H1 (cell line): Measurements from ENCODE around the gene KAT2A. TPM values are rescaled to one million over a fixed set of nuclear protein-coding genes. Genes with fewer than 3 reads are reported as not detected.
A peak's percentile ranks its signal among the peaks of the same experiment; 100 is the strongest.

ENCODE experiments used
- ASH2L ChIP-seq: fragments of 200-600, 300-600 bp; sonication (generic); IDR thresholded peaks from one replicate; pipeline ENCODE4 v1.7.1; 2017; ENCODE audit warnings: low read length
- BCL11A ChIP-seq, 2 experiments: IDR thresholded peaks; one replicate each; pipeline ENCODE4 v1.6.1; 2011; ENCODE audit warnings: low read depth in 2 of 2, low read length in 2 of 2, mild to moderate bottlenecking in 2 of 2
- BRCA1 ChIP-seq: IDR thresholded peaks from 2 replicates; pipeline ENCODE4 v1.6.1; 2012; ENCODE audit warnings: low read depth, low read length, improper control_type of control experiment
- CBX5 ChIP-seq: fragments of 300-800, 300-1000 bp; sonication (generic); IDR thresholded peaks from 2 replicates; pipeline ENCODE4 v1.7.1; 2016; ENCODE audit warnings: antibody characterized with exemption, low read length, low read depth
- CEBPB ChIP-seq: IDR thresholded peaks from 2 replicates; pipeline ENCODE4 v1.6.1; 2012; ENCODE audit warnings: low read depth, low read length
- CHD1 ChIP-seq: IDR thresholded peaks from 2 replicates; pipeline ENCODE4 v1.6.1; 2012; ENCODE audit warnings: low read depth, low read length, improper control_type of control experiment
- CTCF ChIP-seq, 3 experiments: IDR thresholded peaks; 1 replicate in 2 of 3; 2 replicates in 1 of 3; pipeline versions ENCODE4 v1.5.1 to v1.6.1; 2011; ENCODE audit warnings: low read length in 3 of 3, mild to moderate bottlenecking in 3 of 3, inconsistent platforms in 2 of 3, low read depth in 1 of 3, moderate library complexity in 1 of 3; ENCODE audit not compliant: insufficient read depth in 1 of 3; ENCODE audit errors: control extremely low read depth in 1 of 3
- GTF2F1 ChIP-seq: IDR thresholded peaks from 2 replicates; pipeline ENCODE4 v1.6.1; 2012; ENCODE audit warnings: low read depth, low read length, improper control_type of control experiment, borderline replicate concordance
- HDAC2 ChIP-seq, 2 experiments: fragments of 300-600 bp in 1 of 2; sonication (generic) in 1 of 2; IDR thresholded peaks; 2 replicates each; pipeline ENCODE4 v1.6.1; 2011 to 2012; ENCODE audit warnings: low read depth in 2 of 2, low read length in 2 of 2, mild to moderate bottlenecking in 2 of 2, moderate library complexity in 2 of 2, borderline replicate concordance in 1 of 2, inconsistent platforms in 1 of 2
- POLR2AphosphoS5 ChIP-seq: IDR thresholded peaks from 2 replicates; pipeline ENCODE4 v1.6.1; 2011; ENCODE audit warnings: low read depth, low read length
- RAD21 ChIP-seq, 2 experiments: IDR thresholded peaks in 1 of 2; conservative IDR thresholded peaks in 1 of 2; 2 replicates each; pipeline ENCODE4 v1.6.1; 2011; ENCODE audit warnings: low read depth in 2 of 2, low read length in 2 of 2, improper control_type of control experiment in 1 of 2, inconsistent platforms in 1 of 2, mild to moderate bottlenecking in 1 of 2, moderate library complexity in 1 of 2
- RNF2 ChIP-seq: fragments of 200-900, 300-1000 bp; sonication (generic); IDR thresholded peaks from 2 replicates; pipeline ENCODE4 v1.7.1; 2016; ENCODE audit warnings: borderline replicate concordance, low read depth, mild to moderate bottlenecking, antibody characterized with exemption, low read length; ENCODE audit not compliant: poor library complexity, severe bottlenecking; ENCODE audit errors: missing control alignments
- SRF ChIP-seq: IDR thresholded peaks from 2 replicates; pipeline ENCODE4 v1.6.1; 2011; ENCODE audit warnings: mild to moderate bottlenecking, low read depth, low read length, moderate library complexity
- TAF1 ChIP-seq: IDR thresholded peaks from 2 replicates; pipeline ENCODE4 v1.6.1; 2011; ENCODE audit warnings: mild to moderate bottlenecking, low read depth, low read length
- TAF7 ChIP-seq: optimal IDR thresholded peaks from 2 replicates; pipeline ENCODE3; 2011; ENCODE audit warnings: low read depth, mild to moderate bottlenecking, inconsistent platforms, low read length, moderate library complexity, borderline replicate concordance
- YY1 ChIP-seq: IDR thresholded peaks from 2 replicates; pipeline ENCODE4 v1.6.1; 2011; ENCODE audit warnings: low read depth, mild to moderate bottlenecking, low read length
- polyA plus RNA-seq, 7 experiments: library from polyadenylated mRNA; depleted of rRNA in 3 of 7; stranded (reverse) in 5 of 7; unstranded in 2 of 7; fragments of >200 nt in 5 of 7; fragments of 200-250 nt in 2 of 7; gene quantifications; 1 replicate in 5 of 7; 2 replicates in 1 of 7; 4 replicates in 1 of 7; pipeline versions ENCODE4 v1.2.1 to v1.2.3, GENCODE V29; 2011 to 2013; ENCODE audit warnings: missing spikeins in 2 of 7, mixed read lengths in 2 of 7
- total RNA-seq: library from RNA; stranded (reverse); fragmentation: NEBNext Ultra II Directional; extraction: Animal tissue kit (Norgen Biotek cat#: 25700); gene quantifications from 2 replicates; pipeline ENCODE4 v1.2.1, GENCODE V29; 2021
- TF ChIP-seq, protein P1 (sequence below): IDR thresholded peaks from 2 replicates; pipeline ENCODE4 v1.6.1; 2012; ENCODE audit warnings: inconsistent platforms
- TF ChIP-seq, protein P2 (sequence below): IDR thresholded peaks from 2 replicates; pipeline ENCODE4 v1.6.1; 2011; ENCODE audit warnings: low read depth, mild to moderate bottlenecking, low read length; ENCODE audit not compliant: insufficient read depth

KAT2A gene
- total and polyA plus RNA-seq, 2 of the 8 experiments (the other 6 are each of a cell fraction or from before 2014, with no cell fraction given): 34.2 to 40.1 TPM

GRCh38 chr17:42120770-42121769 is at the start of gene KAT2A (continued):
- TF ChIP-seq POLR2AphosphoS5 (peak; percentile 86), CEBPB (no peak), BRCA1 (no peak), BCL11A (IDR thresholded peaks at IDR 0.05; ENCODE audit: low read depth in 2 of 2, low read length in 2 of 2) (no peak), HDAC2 (IDR thresholded peaks at IDR 0.05; ENCODE audit: borderline replicate concordance in 1 of 2, low read depth in 2 of 2, low read length in 2 of 2) (no peak), CBX5 (no peak), YY1 (peak; percentile 50; the same call in 1 of the 2 replicates), TAF7 (no peak), ASH2L (peak; percentile 30), GTF2F1 (no peak), RAD21 (IDR thresholded peaks at IDR 0.05 in 1 of 2, conservative IDR thresholded peaks at IDR 0.05 in 1 of 2; ENCODE audit: low read depth in 2 of 2, low read length in 2 of 2) (no peak), TAF1 (peak; percentile 66), CHD1 (no peak), CTCF (IDR thresholded peaks at IDR 0.05; ENCODE audit: control extremely low read depth in 1 of 3, insufficient read depth in 1 of 3, low read depth in 1 of 3, low read length in 3 of 3) (no peak), RNF2 (no peak), SRF (no peak)
- TF ChIP-seq, protein P1, sequence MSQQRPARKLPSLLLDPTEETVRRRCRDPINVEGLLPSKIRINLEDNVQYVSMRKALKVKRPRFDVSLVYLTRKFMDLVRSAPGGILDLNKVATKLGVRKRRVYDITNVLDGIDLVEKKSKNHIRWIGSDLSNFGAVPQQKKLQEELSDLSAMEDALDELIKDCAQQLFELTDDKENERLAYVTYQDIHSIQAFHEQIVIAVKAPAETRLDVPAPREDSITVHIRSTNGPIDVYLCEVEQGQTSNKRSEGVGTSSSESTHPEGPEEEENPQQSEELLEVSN: peak; percentile 33; the same call in 1 of the 2 replicates
- TF ChIP-seq, protein P2, sequence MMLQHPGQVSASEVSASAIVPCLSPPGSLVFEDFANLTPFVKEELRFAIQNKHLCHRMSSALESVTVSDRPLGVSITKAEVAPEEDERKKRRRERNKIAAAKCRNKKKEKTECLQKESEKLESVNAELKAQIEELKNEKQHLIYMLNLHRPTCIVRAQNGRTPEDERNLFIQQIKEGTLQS: no peak
